ENCODE data around the gene STUB1. TPM values are rescaled to one million over a fixed set of nuclear protein-coding genes. Genes with fewer than 3 reads are reported as not detected.

The STUB1 gene
- total and polyA plus RNA-seq, 12 donors: 121 to 339 (median 190) TPM

GRCh38 chr16:670485-671352 is 9.5 kb upstream of the STUB1 start:
- Histone ChIP-seq H3K4me3 (no peak overlapping the region), H3K9me3 (replicated peaks in 1 of 3) (no peaks in the 10 kb centered on the region), H3K27me3 (no peaks in the 10 kb centered on the region), H3K36me3 (replicated peaks in 1 of 2) (peaks cover 0 to 44% of the 10 kb centered on the region in 2 donors), H3K4me1 (replicated peaks in 1 of 2) (peaks cover 23 to 31% of the 10 kb centered on the region in 2 donors), H3K27ac (no peak overlapping the region)
- TF ChIP-seq POLR2A (IDR thresholded peaks at IDR 0.05): no peak
- TF ChIP-seq, protein P1, sequence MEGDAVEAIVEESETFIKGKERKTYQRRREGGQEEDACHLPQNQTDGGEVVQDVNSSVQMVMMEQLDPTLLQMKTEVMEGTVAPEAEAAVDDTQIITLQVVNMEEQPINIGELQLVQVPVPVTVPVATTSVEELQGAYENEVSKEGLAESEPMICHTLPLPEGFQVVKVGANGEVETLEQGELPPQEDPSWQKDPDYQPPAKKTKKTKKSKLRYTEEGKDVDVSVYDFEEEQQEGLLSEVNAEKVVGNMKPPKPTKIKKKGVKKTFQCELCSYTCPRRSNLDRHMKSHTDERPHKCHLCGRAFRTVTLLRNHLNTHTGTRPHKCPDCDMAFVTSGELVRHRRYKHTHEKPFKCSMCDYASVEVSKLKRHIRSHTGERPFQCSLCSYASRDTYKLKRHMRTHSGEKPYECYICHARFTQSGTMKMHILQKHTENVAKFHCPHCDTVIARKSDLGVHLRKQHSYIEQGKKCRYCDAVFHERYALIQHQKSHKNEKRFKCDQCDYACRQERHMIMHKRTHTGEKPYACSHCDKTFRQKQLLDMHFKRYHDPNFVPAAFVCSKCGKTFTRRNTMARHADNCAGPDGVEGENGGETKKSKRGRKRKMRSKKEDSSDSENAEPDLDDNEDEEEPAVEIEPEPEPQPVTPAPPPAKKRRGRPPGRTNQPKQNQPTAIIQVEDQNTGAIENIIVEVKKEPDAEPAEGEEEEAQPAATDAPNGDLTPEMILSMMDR (IDR thresholded peaks at IDR 0.05): no peak
- no peak for DNase-seq
- intact Hi-C loops (cut with DNase I): no loop called here
- WGBS, 4 donors: 86 to 91% (median 91%) methylated on average over 21 to 52 of the region's 52 CpGs

- Histone ChIP-seq H3K27me3 (no peaks in the 10 kb centered on the region), H3K4me3 (no peak overlapping the region), H3K9me3 (replicated peaks in 1 of 3) (no peaks in the 10 kb centered on the region), H3K27ac (no peak overlapping the region), H3K4me1 (replicated peaks in 1 of 2) (peaks cover 23 to 31% of the 10 kb centered on the region in 2 donors), H3K36me3 (replicated peaks in 1 of 2) (peaks cover 0 to 44% of the 10 kb centered on the region in 2 donors)
- TF ChIP-seq POLR2A (IDR thresholded peaks at IDR 0.05): no peak
- TF ChIP-seq, protein P1 (IDR thresholded peaks at IDR 0.05): no peak
- intact Hi-C loops (cut with DNase I): no loop called here
- WGBS, 4 donors: 85% methylated on average over 9 to 40 of the region's 40 CpGs; no CpG with 5 or more reads in 1 of the 4 donors
- DNase-seq: no peak
Observed at GRCh38 chr16:671353-672131, 8.7 kb upstream of the STUB1 start.

DNA sequence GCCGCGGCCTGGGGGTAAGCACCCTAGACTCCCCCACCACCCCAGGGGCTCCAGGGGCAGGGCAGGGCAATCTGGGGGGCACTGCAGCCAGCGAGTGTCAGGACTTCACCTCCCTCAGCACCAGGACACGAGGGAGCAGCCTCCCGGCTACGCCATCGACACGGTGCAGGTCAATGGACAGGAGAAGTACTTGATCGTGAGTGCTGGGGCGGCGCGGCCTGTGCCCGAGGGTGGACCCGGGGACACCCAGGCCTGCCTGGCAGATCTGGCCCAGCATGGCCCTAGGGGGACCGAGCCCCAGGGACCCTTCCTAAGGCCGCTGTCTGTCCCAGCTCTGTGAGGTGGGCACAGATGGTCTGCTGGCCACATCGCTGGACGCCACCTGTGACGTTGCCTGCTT is 7.8 kb upstream of the STUB1 start:
- H3K4me3 ChIP-seq: no peak overlapping the region
- no peak for DNase-seq
- H3K36me3 ChIP-seq (replicated peaks in 1 of 2): peaks cover 0 to 44% of the 10 kb centered on the region in 2 donors
- peaks cover 23 to 28% of the 10 kb centered on the region in 2 donors for H3K4me1 ChIP-seq (replicated peaks in 1 of 2)
- WGBS, 4 donors: 94 to 96% (median 96%) methylated on average over 8 to 19 of the region's 19 CpGs; no CpG with 5 or more reads in 1 of the 4 donors
- H3K27me3 ChIP-seq: no peaks in the 10 kb centered on the region
- intact Hi-C loops (cut with DNase I): no loop called here
- no peak overlapping the region for H3K27ac ChIP-seq
- H3K9me3 ChIP-seq (replicated peaks in 1 of 3): no peaks in the 10 kb centered on the region
- no peak for TF ChIP-seq POLR2A (IDR thresholded peaks at IDR 0.05)
- TF ChIP-seq, protein P1 (IDR thresholded peaks at IDR 0.05): no peak

- Histone ChIP-seq H3K27ac (no peak overlapping the region), H3K9me3 (replicated peaks in 1 of 3) (no peaks in the 10 kb centered on the region), H3K4me1 (replicated peaks in 1 of 2) (peaks cover 23 to 24% of the 10 kb centered on the region in 2 donors), H3K27me3 (no peaks in the 10 kb centered on the region), H3K4me3 (no peak overlapping the region), H3K36me3 (replicated peaks in 1 of 2) (peaks cover 0 to 44% of the 10 kb centered on the region in 2 donors)
- DNase-seq: no peak
- intact Hi-C loops (cut with DNase I): no loop called here
- no peak for TF ChIP-seq POLR2A (IDR thresholded peaks at IDR 0.05)
- TF ChIP-seq, protein P1 (IDR thresholded peaks at IDR 0.05): no peak
- 92 to 93% (median 92%) methylated on average over 20 to 21 of the region's 21 CpGs; no CpG with 5 or more reads in 1 of the 4 donors for WGBS, 4 donors
Observed at GRCh38 chr16:672851-673250, 7.4 kb upstream of the STUB1 start.

Measured in adrenal gland (tissue), 12 donors.